ENCODE results near the gene RAF1.
"Not testable (repeated sequence)": the region's sequence is repeated elsewhere in the genome, so short reads cannot be mapped to it uniquely, and the experiment has no call there.

RAF1 gene

DNA sequence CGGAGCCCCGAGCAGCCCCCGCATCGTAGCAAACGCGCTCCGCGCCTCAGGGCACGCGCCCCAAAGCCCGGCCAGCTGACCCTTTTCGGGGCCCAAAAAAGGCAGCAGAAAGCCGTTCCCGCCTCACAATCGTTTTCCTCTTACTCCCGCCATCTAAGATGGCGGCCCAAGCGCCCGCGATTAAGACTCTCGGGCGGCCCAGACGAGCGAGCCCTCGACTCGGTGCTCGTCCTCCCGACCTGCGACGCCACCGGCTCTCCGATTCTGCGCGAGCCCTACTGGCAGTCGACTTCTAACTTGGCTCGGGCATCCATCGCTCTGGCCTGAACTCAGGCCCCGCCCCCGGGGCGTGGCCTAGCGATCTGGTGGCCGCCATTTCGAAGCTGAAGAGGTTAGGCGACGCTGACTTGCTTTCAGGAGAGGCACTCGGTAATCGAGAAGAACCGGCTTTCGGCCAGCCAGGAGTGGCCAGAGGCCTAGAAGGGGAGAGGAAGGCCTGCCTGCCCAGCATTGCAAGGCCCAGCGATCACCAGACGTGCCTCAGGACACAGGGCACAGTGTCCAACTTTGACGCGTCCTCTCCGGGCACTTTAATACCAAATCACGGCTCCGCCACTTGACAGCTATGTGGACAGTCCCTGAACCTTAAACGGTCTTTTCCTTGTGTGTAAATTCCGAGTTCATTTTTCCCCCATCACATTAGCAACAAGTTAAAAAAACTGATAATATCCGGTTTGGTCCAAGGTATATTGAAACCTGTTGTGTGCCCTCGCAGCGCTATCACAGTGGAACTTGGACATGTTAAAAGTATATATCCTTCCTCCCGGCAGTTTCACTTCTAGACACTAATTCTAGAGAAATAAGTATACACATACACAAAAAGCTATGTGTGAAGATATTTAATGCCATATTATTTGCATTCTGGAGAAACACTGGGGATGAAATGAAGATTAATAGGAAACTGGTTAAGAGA is at the start of gene RAF1:
TSS of gene RAF1 (minus strand) at position 182 of the 973 bp plus-strand sequence. CDS start 45,396 bp downstream, outside the sequence.
- H3K9me3 ChIP-seq (ENCODE audit: control insufficient read depth, insufficient read depth, low read length), result no peaks in the 10 kb centered on the region
- no peaks in the 10 kb centered on the region for H3K36me3 ChIP-seq (ENCODE audit: control insufficient read depth, insufficient read depth, low read length)
- peak within 1 kb of the TSS; percentile 94 for H3K9ac ChIP-seq (ENCODE audit: low read depth, low read length)
- peak within 1 kb of the TSS; percentile 100 for H3K4me3 ChIP-seq (ENCODE audit: low read depth, low read length)
- H3K27me3 ChIP-seq (ENCODE audit: control insufficient read depth, insufficient read depth, low read length), result no peaks in the 10 kb centered on the region
- H3K4me1 ChIP-seq (ENCODE audit: control insufficient read depth, insufficient read depth, low read length), result peaks cover 13% of the 10 kb centered on the region

GRCh38 chr3:12710062-12710461 is 46.1 kb upstream of the RAF1 start:
- H3K9me3 ChIP-seq (ENCODE audit: control insufficient read depth, insufficient read depth, low read length), result no peaks in the 10 kb centered on the region
- no peak overlapping the region for H3K9ac ChIP-seq (ENCODE audit: low read depth, low read length)
- H3K36me3 ChIP-seq (ENCODE audit: control insufficient read depth, insufficient read depth, low read length), result no peaks in the 10 kb centered on the region
- H3K4me3 ChIP-seq (ENCODE audit: low read depth, low read length), result no peak overlapping the region
- H3K4me1 ChIP-seq (ENCODE audit: control insufficient read depth, insufficient read depth, low read length), result no peaks in the 10 kb centered on the region
- H3K27me3 ChIP-seq (ENCODE audit: control insufficient read depth, insufficient read depth, low read length), result no peaks in the 10 kb centered on the region

GRCh38 chr3:12709334-12709733 is 45.4 kb upstream of the RAF1 start:
- no peak overlapping the region for H3K9ac ChIP-seq (ENCODE audit: low read depth, low read length)
- H3K4me1 ChIP-seq (ENCODE audit: control insufficient read depth, insufficient read depth, low read length), result no peaks in the 10 kb centered on the region
- H3K36me3 ChIP-seq (ENCODE audit: control insufficient read depth, insufficient read depth, low read length), result no peaks in the 10 kb centered on the region
- no peaks in the 10 kb centered on the region for H3K27me3 ChIP-seq (ENCODE audit: control insufficient read depth, insufficient read depth, low read length)
- H3K4me3 ChIP-seq (ENCODE audit: low read depth, low read length), result no peak overlapping the region
- H3K9me3 ChIP-seq (ENCODE audit: control insufficient read depth, insufficient read depth, low read length), result no peaks in the 10 kb centered on the region

GRCh38 chr3:12708584-12709192 is 44.8 kb upstream of the RAF1 start:
- H3K27me3 ChIP-seq (ENCODE audit: control insufficient read depth, insufficient read depth, low read length), result no peaks in the 10 kb centered on the region
- H3K4me1 ChIP-seq (ENCODE audit: control insufficient read depth, insufficient read depth, low read length), result no peaks in the 10 kb centered on the region
- no peak overlapping the region for H3K4me3 ChIP-seq (ENCODE audit: low read depth, low read length)
- H3K9me3 ChIP-seq (ENCODE audit: control insufficient read depth, insufficient read depth, low read length), result no peaks in the 10 kb centered on the region
- H3K36me3 ChIP-seq (ENCODE audit: control insufficient read depth, insufficient read depth, low read length), result no peaks in the 10 kb centered on the region
- no peak overlapping the region for H3K9ac ChIP-seq (ENCODE audit: low read depth, low read length)

- Histone ChIP-seq H3K36me3 (ENCODE audit: control insufficient read depth, insufficient read depth, low read length) (no peaks in the 10 kb centered on the region), H3K27me3 (ENCODE audit: control insufficient read depth, insufficient read depth, low read length) (no peaks in the 10 kb centered on the region), H3K9me3 (ENCODE audit: control insufficient read depth, insufficient read depth, low read length) (no peaks in the 10 kb centered on the region), H3K4me1 (ENCODE audit: control insufficient read depth, insufficient read depth, low read length) (no peaks in the 10 kb centered on the region), H3K9ac (ENCODE audit: low read depth, low read length) (no peak overlapping the region), H3K4me3 (ENCODE audit: low read depth, low read length) (no peak overlapping the region)
Measured at GRCh38 chr3:12707449-12707848, 43.5 kb upstream of the RAF1 start.

DNA sequence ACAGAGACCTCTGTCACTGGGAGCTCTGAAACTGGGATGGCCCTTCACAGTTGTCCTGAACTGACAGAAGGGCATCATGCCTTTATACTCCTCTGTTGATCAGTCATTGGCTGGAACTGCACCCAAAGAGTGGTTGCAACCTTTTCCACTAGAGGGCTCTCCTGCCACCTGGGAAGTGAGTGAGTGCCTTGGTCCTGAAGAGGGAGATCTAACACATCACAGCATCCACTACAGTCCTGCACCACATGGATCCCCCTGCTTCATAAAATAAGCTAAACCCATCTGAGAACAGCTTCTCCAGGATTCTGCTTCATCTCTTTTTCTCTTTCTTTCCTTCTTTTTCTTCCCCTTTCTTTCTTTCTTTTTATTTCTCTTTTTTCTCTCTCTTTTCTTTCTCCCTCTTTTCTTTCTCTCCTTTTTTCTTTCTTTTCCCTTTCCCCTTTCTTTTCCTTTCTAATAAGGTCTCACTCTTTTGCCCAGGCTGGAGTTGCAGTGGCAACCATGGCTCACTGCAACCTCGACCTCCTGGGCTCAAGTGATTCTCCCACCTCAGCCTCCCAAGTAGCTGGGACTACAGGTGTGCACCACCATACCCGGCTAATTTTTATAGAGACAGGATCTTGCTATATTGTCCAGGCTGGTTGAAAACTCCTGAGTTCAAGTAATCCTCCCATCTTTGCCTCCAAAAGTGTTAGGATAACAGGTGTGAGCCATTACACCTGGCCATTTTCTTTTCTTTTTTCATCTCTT is 42.8 kb upstream of the RAF1 start:
- Histone ChIP-seq H3K9ac (ENCODE audit: low read depth, low read length) (no peak overlapping the region), H3K4me1 (ENCODE audit: control insufficient read depth, insufficient read depth, low read length) (no peaks in the 10 kb centered on the region), H3K27me3 (ENCODE audit: control insufficient read depth, insufficient read depth, low read length) (no peaks in the 10 kb centered on the region), H3K9me3 (ENCODE audit: control insufficient read depth, insufficient read depth, low read length) (no peaks in the 10 kb centered on the region), H3K4me3 (ENCODE audit: low read depth, low read length) (no peak overlapping the region), H3K36me3 (ENCODE audit: control insufficient read depth, insufficient read depth, low read length) (no peaks in the 10 kb centered on the region)

- Histone ChIP-seq H3K27me3 (ENCODE audit: control insufficient read depth, insufficient read depth, low read length) (no peaks in the 10 kb centered on the region), H3K9me3 (ENCODE audit: control insufficient read depth, insufficient read depth, low read length) (no peaks in the 10 kb centered on the region), H3K4me1 (ENCODE audit: control insufficient read depth, insufficient read depth, low read length) (no peaks in the 10 kb centered on the region), H3K36me3 (ENCODE audit: control insufficient read depth, insufficient read depth, low read length) (no peaks in the 10 kb centered on the region), H3K4me3 (ENCODE audit: low read depth, low read length) (no peak overlapping the region), H3K9ac (ENCODE audit: low read depth, low read length) (no peak overlapping the region)
Measured at GRCh38 chr3:12705981-12706380, 42.1 kb upstream of the RAF1 start.

GRCh38 chr3:12705374-12705926 is 41.5 kb upstream of the RAF1 start:
- Histone ChIP-seq H3K9me3 (ENCODE audit: control insufficient read depth, insufficient read depth, low read length) (no peaks in the 10 kb centered on the region), H3K9ac (ENCODE audit: low read depth, low read length) (no peak overlapping the region), H3K27me3 (ENCODE audit: control insufficient read depth, insufficient read depth, low read length) (no peaks in the 10 kb centered on the region), H3K4me3 (ENCODE audit: low read depth, low read length) (no peak overlapping the region), H3K36me3 (ENCODE audit: control insufficient read depth, insufficient read depth, low read length) (no peaks in the 10 kb centered on the region), H3K4me1 (ENCODE audit: control insufficient read depth, insufficient read depth, low read length) (no peaks in the 10 kb centered on the region)

GRCh38 chr3:12702501-12702900 is 38.6 kb upstream of the RAF1 start:
- H3K4me3 ChIP-seq (ENCODE audit: low read depth, low read length), result no peak overlapping the region
- H3K36me3 ChIP-seq (ENCODE audit: control insufficient read depth, insufficient read depth, low read length), result no peaks in the 10 kb centered on the region
- H3K4me1 ChIP-seq (ENCODE audit: control insufficient read depth, insufficient read depth, low read length), result no peaks in the 10 kb centered on the region
- H3K27me3 ChIP-seq (ENCODE audit: control insufficient read depth, insufficient read depth, low read length), result no peaks in the 10 kb centered on the region
- H3K9ac ChIP-seq (ENCODE audit: low read depth, low read length), result no peak overlapping the region
- H3K9me3 ChIP-seq (ENCODE audit: control insufficient read depth, insufficient read depth, low read length), result no peaks in the 10 kb centered on the region

GRCh38 chr3:12701601-12702000 is 37.7 kb upstream of the RAF1 start:
- H3K4me3 ChIP-seq (ENCODE audit: low read depth, low read length); H3K9me3 ChIP-seq (ENCODE audit: control insufficient read depth, insufficient read depth, low read length); H3K9ac ChIP-seq (ENCODE audit: low read depth, low read length): not testable (repeated sequence)

DNA sequence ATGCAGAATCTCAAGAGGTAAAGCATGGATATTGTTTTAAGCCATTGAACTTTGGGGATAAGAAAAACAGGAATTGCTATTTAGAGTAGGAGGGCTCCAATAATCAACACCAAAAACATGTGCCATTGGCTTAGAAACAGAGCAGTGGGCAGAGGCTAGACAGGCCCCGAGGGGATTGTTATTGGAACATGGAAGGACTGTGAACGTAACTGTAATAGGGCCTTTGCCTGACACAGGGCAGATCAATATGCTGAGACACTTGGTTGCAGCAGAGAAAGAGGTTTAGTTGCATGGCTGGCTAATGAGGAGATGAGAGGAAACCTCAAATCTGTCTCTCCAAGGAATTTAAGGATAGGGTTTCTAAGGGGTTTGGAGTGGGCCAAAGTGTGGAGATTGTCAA is 36.9 kb upstream of the RAF1 start:
- H3K4me1 ChIP-seq (ENCODE audit: control insufficient read depth, insufficient read depth, low read length), result no peaks in the 10 kb centered on the region
- no peaks in the 10 kb centered on the region for H3K9me3 ChIP-seq (ENCODE audit: control insufficient read depth, insufficient read depth, low read length)

More at GRCh38 chr3:12701601-12702000, 37.7 kb upstream of the RAF1 start:
- not testable (repeated sequence) for H3K27me3 ChIP-seq (ENCODE audit: control insufficient read depth, insufficient read depth, low read length); H3K4me1 ChIP-seq (ENCODE audit: control insufficient read depth, insufficient read depth, low read length); H3K36me3 ChIP-seq (ENCODE audit: control insufficient read depth, insufficient read depth, low read length)

More for the DNA sequence above, 36.9 kb upstream of the RAF1 start:
- H3K36me3 ChIP-seq (ENCODE audit: control insufficient read depth, insufficient read depth, low read length), result no peaks in the 10 kb centered on the region
- no peak overlapping the region for H3K9ac ChIP-seq (ENCODE audit: low read depth, low read length)
- no peaks in the 10 kb centered on the region for H3K27me3 ChIP-seq (ENCODE audit: control insufficient read depth, insufficient read depth, low read length)
- no peak overlapping the region for H3K4me3 ChIP-seq (ENCODE audit: low read depth, low read length)

Data from iPS-15b (cell line).